Smooth muscle cell (in vitro differentiated cells): Measurements from ENCODE around the gene TCN2. TPM values are rescaled to one million over a fixed set of nuclear protein-coding genes. Genes with fewer than 3 reads are reported as not detected.
A peak's percentile ranks its signal among the peaks of the same experiment; 100 is the strongest.

ENCODE experiments used
- DNase-seq: peaks from one replicate; lab custom pipeline; 2025; ENCODE audit not compliant: unreplicated experiment; lab: John Stamatoyannopoulos, UW
- H2AFZ ChIP-seq: fragments of 200-600 bp; sonication (generic); 2 replicates; pipeline ENCODE4 v1.6.0; 2016; ENCODE audit warnings: antibody characterized with exemption, low read depth, mild to moderate bottlenecking
- H3F3A ChIP-seq: fragments of 200-600 bp; sonication (generic); 2 replicates; pipeline ENCODE4 v1.6.0; 2017; ENCODE audit warnings: antibody characterized with exemption, low read depth
- H3K27ac ChIP-seq: fragments of 200-600 bp; sonication (generic); 2 replicates; pipeline ENCODE4 v1.5.1; 2016; ENCODE audit warnings: low read depth, mild to moderate bottlenecking
- H3K27me3 ChIP-seq: fragments of 200-600 bp; sonication (generic); 2 replicates; pipeline ENCODE4 v1.6.1; 2016; ENCODE audit warnings: low read depth, mild to moderate bottlenecking
- H3K36me3 ChIP-seq: fragments of 200-600 bp; sonication (generic); 2 replicates; pipeline ENCODE4 v1.5.1; 2016; ENCODE audit warnings: low read depth
- H3K4me1 ChIP-seq: fragments of 200-600 bp; sonication (generic); 2 replicates; pipeline ENCODE4 v1.5.1; 2016; ENCODE audit warnings: low read depth
- H3K4me2 ChIP-seq: fragments of 200-600 bp; sonication (generic); 2 replicates; pipeline ENCODE4 v1.6.0; 2016; ENCODE audit warnings: mild to moderate bottlenecking
- H3K4me3 ChIP-seq: fragments of 200-600 bp; sonication (generic); 2 replicates; pipeline ENCODE4 v1.5.1; 2016; ENCODE audit warnings: mild to moderate bottlenecking
- H3K79me2 ChIP-seq: fragments of 200-600 bp; sonication (generic); 2 replicates; pipeline ENCODE4 v1.6.0; 2016; ENCODE audit warnings: low read depth, mild to moderate bottlenecking
- H3K9ac ChIP-seq: fragments of 200-600 bp; sonication (generic); 2 replicates; pipeline ENCODE4 v1.6.0; 2016; ENCODE audit warnings: low read depth
- H3K9me3 ChIP-seq: fragments of 200-600 bp; sonication (generic); replicated peaks from 2 replicates; pipeline ENCODE4 v1.5.1; 2016; ENCODE audit warnings: low read depth
- H4K20me1 ChIP-seq: fragments of 200-600 bp; sonication (generic); 2 replicates; pipeline ENCODE4 v1.6.0; 2016; ENCODE audit warnings: low read depth
- WGBS: methylation state at CpG from one replicate; pipeline ENCODE4 v1.1.7; 2016; ENCODE audit warnings: low lambda C conversion rate; 5-methylcytosine and 5-hydroxymethylcytosine counted together
- polyA plus RNA-seq: library from polyadenylated mRNA; unstranded; fragments of >200 nt; fragmentation: Nextera tagmentation; extraction: Ambion mirVana; gene quantifications from 2 replicates; pipeline ENCODE4 v1.2.1, GENCODE V29; 2016
- total RNA-seq: library from RNA; depleted of rRNA; stranded (reverse); fragments of >200 nt; gene quantifications from 2 replicates; pipeline ENCODE4 v1.2.3, GENCODE V29; 2014
- TF ChIP-seq, protein P1 (sequence below): fragments of 200-600 bp; sonication (generic); IDR thresholded peaks from 2 replicates; pipeline ENCODE4 v1.5.1; 2017; ENCODE audit warnings: borderline replicate concordance, mild to moderate bottlenecking, antibody characterized with exemption; ENCODE audit not compliant: insufficient read depth, poor library complexity, severe bottlenecking

Gene TCN2
- total and polyA plus RNA-seq, 2 experiments from 2014 or later, result 3.3 to 5.2 TPM

DNA sequence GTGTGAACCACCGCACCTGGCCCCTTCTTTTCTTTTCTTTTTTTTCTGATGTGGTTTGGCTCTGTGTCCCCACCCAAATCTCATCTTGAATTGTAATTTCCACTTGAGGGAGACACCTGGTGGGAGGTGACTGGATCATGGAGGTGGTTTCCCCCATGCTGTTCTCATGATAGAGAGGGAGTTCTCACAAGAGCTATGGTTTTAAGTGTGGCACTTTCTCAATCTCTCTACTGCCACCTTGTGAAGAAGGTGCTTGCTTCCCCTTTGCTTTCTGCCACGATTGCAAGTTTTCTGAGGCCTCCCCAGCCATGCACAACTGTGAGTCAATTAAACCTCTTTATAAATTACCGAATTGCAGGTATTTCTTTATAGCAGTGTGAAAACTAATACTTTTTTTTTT is 4.9 kb upstream of the TCN2 start:
- no peak overlapping the region for H3K4me2 ChIP-seq
- TF ChIP-seq, protein P1, sequence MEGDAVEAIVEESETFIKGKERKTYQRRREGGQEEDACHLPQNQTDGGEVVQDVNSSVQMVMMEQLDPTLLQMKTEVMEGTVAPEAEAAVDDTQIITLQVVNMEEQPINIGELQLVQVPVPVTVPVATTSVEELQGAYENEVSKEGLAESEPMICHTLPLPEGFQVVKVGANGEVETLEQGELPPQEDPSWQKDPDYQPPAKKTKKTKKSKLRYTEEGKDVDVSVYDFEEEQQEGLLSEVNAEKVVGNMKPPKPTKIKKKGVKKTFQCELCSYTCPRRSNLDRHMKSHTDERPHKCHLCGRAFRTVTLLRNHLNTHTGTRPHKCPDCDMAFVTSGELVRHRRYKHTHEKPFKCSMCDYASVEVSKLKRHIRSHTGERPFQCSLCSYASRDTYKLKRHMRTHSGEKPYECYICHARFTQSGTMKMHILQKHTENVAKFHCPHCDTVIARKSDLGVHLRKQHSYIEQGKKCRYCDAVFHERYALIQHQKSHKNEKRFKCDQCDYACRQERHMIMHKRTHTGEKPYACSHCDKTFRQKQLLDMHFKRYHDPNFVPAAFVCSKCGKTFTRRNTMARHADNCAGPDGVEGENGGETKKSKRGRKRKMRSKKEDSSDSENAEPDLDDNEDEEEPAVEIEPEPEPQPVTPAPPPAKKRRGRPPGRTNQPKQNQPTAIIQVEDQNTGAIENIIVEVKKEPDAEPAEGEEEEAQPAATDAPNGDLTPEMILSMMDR, result no peak
- no peaks in the 10 kb centered on the region for H3K9me3 ChIP-seq
- H3K9ac ChIP-seq, result no peak overlapping the region
- no peak overlapping the region for H3K4me3 ChIP-seq
- WGBS, result 67% methylated on average over 3 of the region's 3 CpGs
- no peak for DNase-seq
- H3F3A ChIP-seq, result no peaks in the 10 kb centered on the region
- no peaks in the 10 kb centered on the region for H3K79me2 ChIP-seq
- H2AFZ ChIP-seq, result no peak overlapping the region
- H3K4me1 ChIP-seq, result no peaks in the 10 kb centered on the region
- H3K27ac ChIP-seq, result no peak overlapping the region
- H4K20me1 ChIP-seq, result no peaks in the 10 kb centered on the region
- H3K36me3 ChIP-seq, result no peaks in the 10 kb centered on the region
- H3K27me3 ChIP-seq, result no peaks in the 10 kb centered on the region

DNA sequence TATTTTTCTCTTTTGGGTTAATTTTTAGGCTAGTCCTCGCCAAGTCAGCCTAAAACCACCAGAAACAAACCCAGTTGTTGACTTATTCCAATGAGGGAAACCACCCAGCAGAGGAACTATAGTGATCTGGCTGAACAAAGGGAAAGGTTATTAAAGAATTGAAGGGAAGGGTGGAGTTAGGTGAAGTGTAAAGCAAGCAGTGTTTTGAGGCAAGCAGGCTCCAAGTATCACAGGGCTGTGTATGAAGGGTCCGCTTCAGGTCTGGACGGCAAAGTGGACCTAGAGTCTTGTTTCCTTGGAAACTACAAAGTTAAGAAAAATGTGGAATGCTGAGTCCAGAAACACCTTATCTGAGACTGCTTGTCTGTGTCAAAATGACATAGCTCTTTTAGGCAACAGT is 3.2 kb upstream of the TCN2 start:
- H3K27ac ChIP-seq, result no peak overlapping the region
- no peak overlapping the region for H3K9ac ChIP-seq
- no peaks in the 10 kb centered on the region for H3K9me3 ChIP-seq
- TF ChIP-seq, protein P1, result no peak
- no peak overlapping the region for H3K4me3 ChIP-seq
- H3K79me2 ChIP-seq, result no peaks in the 10 kb centered on the region
- no peaks in the 10 kb centered on the region for H4K20me1 ChIP-seq
- peaks cover 15% of the 10 kb centered on the region for H3K4me1 ChIP-seq
- H3K4me2 ChIP-seq, result no peak overlapping the region
- H2AFZ ChIP-seq, result no peak overlapping the region
- no peaks in the 10 kb centered on the region for H3K27me3 ChIP-seq
- 97% methylated on average over 3 of the region's 3 CpGs for WGBS
- no peaks in the 10 kb centered on the region for H3K36me3 ChIP-seq
- no peaks in the 10 kb centered on the region for H3F3A ChIP-seq
- DNase-seq, result no peak

DNA sequence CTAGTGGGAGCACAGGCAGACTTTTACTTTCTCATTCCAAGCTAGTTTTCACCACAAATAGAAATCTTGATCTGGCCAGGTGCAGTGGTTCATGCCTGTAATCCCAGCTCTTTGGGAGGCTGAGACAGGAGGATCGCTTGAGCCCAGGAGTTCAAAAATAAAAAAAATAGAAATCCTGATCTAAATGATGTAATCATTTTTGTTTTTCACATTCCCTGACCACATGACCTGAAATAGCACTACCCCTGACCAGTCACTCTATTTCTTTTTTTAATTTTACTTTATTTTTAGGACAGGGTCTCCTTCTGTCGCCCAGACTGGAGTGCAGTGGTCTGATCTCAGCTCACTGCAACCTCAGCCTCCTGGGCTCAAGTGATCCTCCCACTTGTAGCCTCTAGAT is 2.3 kb upstream of the TCN2 start:
- Histone ChIP-seq H3K9me3 (no peaks in the 10 kb centered on the region), H3K9ac (no peak overlapping the region), H3K27ac (no peak overlapping the region), H3K4me2 (no peak overlapping the region), H3F3A (no peaks in the 10 kb centered on the region), H3K79me2 (no peaks in the 10 kb centered on the region), H3K4me3 (no peak overlapping the region), H2AFZ (no peak overlapping the region), H3K4me1 (peaks cover 25% of the 10 kb centered on the region), H3K36me3 (no peaks in the 10 kb centered on the region), H3K27me3 (no peaks in the 10 kb centered on the region), H4K20me1 (no peaks in the 10 kb centered on the region)
- no peak for DNase-seq
- WGBS, result 97% methylated on average over 2 of the region's 2 CpGs
- TF ChIP-seq, protein P1, result no peak

DNA sequence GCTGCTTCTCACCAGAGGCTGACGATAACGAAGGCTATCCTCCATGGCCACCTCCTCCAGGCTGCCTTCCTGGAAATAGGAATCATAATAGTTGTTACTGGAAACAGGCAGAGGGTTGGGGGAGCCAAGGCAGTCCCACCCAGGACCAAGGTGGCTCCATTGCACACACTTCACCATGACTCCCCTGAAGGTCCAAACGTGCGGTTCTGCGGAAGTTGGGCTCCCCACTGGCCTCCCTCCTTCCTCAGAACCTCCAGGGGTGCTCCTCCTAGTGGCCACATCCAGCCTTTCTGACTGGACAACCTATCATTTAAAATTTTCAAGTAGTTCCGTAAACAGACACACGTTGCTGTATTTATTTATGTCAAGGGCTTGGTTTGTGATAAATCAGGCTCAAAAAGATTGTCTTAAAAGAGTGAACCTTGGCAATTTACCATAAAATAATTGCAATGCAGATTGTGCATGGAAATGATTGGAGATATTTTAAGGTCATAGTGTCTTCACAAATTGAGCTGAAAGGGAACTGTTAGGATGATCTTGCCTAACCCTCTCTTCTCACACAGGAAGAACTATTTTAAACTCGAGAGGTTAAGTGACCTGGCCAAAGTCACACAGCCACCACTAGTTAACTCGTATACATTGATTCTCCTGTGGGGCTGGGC is 1.4 kb upstream of the TCN2 start:
- TF ChIP-seq, protein P1, result peak; percentile 67
- Histone ChIP-seq H3K9me3 (no peaks in the 10 kb centered on the region), H3K4me1 (peaks cover 26% of the 10 kb centered on the region), H3K79me2 (no peaks in the 10 kb centered on the region), H3F3A (no peaks in the 10 kb centered on the region), H3K27me3 (no peaks in the 10 kb centered on the region), H3K36me3 (no peaks in the 10 kb centered on the region), H3K4me3 (peak overlapping the region; percentile 60), H4K20me1 (no peaks in the 10 kb centered on the region), H2AFZ (peak overlapping the region; percentile 79), H3K9ac (no peak overlapping the region), H3K4me2 (peak overlapping the region; percentile 95), H3K27ac (no peak overlapping the region)
- WGBS, result 50% methylated on average over 9 of the region's 9 CpGs
- no peak for DNase-seq
